Trophoblast cell (in vitro differentiated cells and primary cell): ENCODE measurements around the gene ZNF492.

Experiments used
- DNase-seq, 2 donors: peaks; one replicate each; pipeline ENCODE4 v3.0.0-alpha.2; 2016
- H2AFZ ChIP-seq: 2 replicates; pipeline ENCODE4 v1.6.1; 2013; ENCODE audit warnings: low read length, moderate library complexity, mild to moderate bottlenecking; ENCODE audit not compliant: insufficient read depth, poor library complexity
- H2AK5ac ChIP-seq: 2 replicates; pipeline ENCODE4 v1.6.1; 2013; ENCODE audit warnings: mild to moderate bottlenecking, low read length
- H2BK120ac ChIP-seq: 2 replicates; pipeline ENCODE4 v1.6.1; 2013; ENCODE audit warnings: low read length, mild to moderate bottlenecking, moderate library complexity; ENCODE audit not compliant: insufficient read depth, poor library complexity
- H2BK12ac ChIP-seq: 2 replicates; pipeline ENCODE4 v1.6.1; 2013; ENCODE audit warnings: mild to moderate bottlenecking, low read length, moderate library complexity
- H2BK5ac ChIP-seq: 2 replicates; pipeline ENCODE4 v1.6.1; 2013; ENCODE audit warnings: low read length, low read depth, moderate library complexity, mild to moderate bottlenecking; ENCODE audit not compliant: poor library complexity
- H3K14ac ChIP-seq: 2 replicates; pipeline ENCODE4 v1.6.1; 2013; ENCODE audit warnings: mild to moderate bottlenecking, low read length
- H3K18ac ChIP-seq: 2 replicates; pipeline ENCODE4 v1.6.1; 2013; ENCODE audit warnings: mild to moderate bottlenecking, low read length
- H3K23ac ChIP-seq: 2 replicates; pipeline ENCODE4 v1.6.1; 2013; ENCODE audit warnings: low read length
- H3K27ac ChIP-seq: 2 replicates; pipeline ENCODE4 v1.5.1; 2013; ENCODE audit warnings: low read depth, mild to moderate bottlenecking, inconsistent platforms, low read length, moderate library complexity
- H3K27me3 ChIP-seq: 2 replicates; pipeline ENCODE4 v1.6.1; 2013; ENCODE audit warnings: inconsistent platforms, mild to moderate bottlenecking, low read length, moderate library complexity; ENCODE audit not compliant: insufficient read depth
- H3K36me3 ChIP-seq, 2 experiments: 1 replicate in 1 of 2; 2 replicates in 1 of 2; pipeline ENCODE4 v1.6.1; 2013; ENCODE audit warnings: low read length in 2 of 2, mild to moderate bottlenecking in 2 of 2, moderate library complexity in 1 of 2; ENCODE audit not compliant: insufficient read depth in 2 of 2, control insufficient read depth in 1 of 2
- H3K4ac ChIP-seq: 2 replicates; pipeline ENCODE4 v1.6.1; 2013; ENCODE audit warnings: low read depth, mild to moderate bottlenecking, low read length, moderate library complexity
- H3K4me1 ChIP-seq, 2 experiments: 1 replicate in 1 of 2; 2 replicates in 1 of 2; pipeline ENCODE4 v1.6.1; 2013; ENCODE audit warnings: low read length in 2 of 2, mild to moderate bottlenecking in 2 of 2, moderate library complexity in 1 of 2; ENCODE audit not compliant: insufficient read depth in 2 of 2, control insufficient read depth in 1 of 2
- H3K4me2 ChIP-seq: 2 replicates; pipeline ENCODE4 v1.6.1; 2013; ENCODE audit warnings: inconsistent platforms, mild to moderate bottlenecking, low read length, moderate library complexity
- H3K4me3 ChIP-seq: 2 replicates; pipeline ENCODE4 v1.5.1; 2013; ENCODE audit warnings: mild to moderate bottlenecking, low read depth, low read length, inconsistent platforms
- H3K79me1 ChIP-seq: one replicate; pipeline ENCODE4 v1.6.1; 2013; ENCODE audit warnings: low read length
- H3K79me2 ChIP-seq: 2 replicates; pipeline ENCODE4 v1.6.1; 2013; ENCODE audit warnings: low read length, mild to moderate bottlenecking; ENCODE audit not compliant: control insufficient read depth, insufficient read depth, poor library complexity
- H3K9ac ChIP-seq: 2 replicates; pipeline ENCODE4 v1.6.1; 2013; ENCODE audit warnings: mild to moderate bottlenecking, low read length
- H3K9me3 ChIP-seq: 2 replicates; pipeline ENCODE4 v1.6.1; 2013; ENCODE audit warnings: low read depth, mild to moderate bottlenecking, control low read depth, inconsistent platforms, low read length; ENCODE audit not compliant: insufficient read depth
- H4K12ac ChIP-seq: 2 replicates; pipeline ENCODE4 v1.6.1; 2013; ENCODE audit warnings: low read depth, mild to moderate bottlenecking, low read length, moderate library complexity
- H4K8ac ChIP-seq: 2 replicates; pipeline ENCODE4 v1.6.1; 2013; ENCODE audit warnings: low read depth, mild to moderate bottlenecking, low read length, moderate library complexity
- H4K91ac ChIP-seq: one replicate; pipeline ENCODE4 v1.6.1; 2013; ENCODE audit warnings: low read depth, mild to moderate bottlenecking, low read length, moderate library complexity
- WGBS: extraction: QIAGEN DNeasy Blood & Tissue Kit; methylation state at CpG from one replicate; pipeline ENCODE4 v1.1.7; 2013; ENCODE audit warnings: missing lambda C conversion rate; ENCODE audit not compliant: insufficient read length, insufficient coverage; ENCODE audit errors: extremely low coverage; 5-methylcytosine and 5-hydroxymethylcytosine counted together

Gene ZNF492

DNA sequence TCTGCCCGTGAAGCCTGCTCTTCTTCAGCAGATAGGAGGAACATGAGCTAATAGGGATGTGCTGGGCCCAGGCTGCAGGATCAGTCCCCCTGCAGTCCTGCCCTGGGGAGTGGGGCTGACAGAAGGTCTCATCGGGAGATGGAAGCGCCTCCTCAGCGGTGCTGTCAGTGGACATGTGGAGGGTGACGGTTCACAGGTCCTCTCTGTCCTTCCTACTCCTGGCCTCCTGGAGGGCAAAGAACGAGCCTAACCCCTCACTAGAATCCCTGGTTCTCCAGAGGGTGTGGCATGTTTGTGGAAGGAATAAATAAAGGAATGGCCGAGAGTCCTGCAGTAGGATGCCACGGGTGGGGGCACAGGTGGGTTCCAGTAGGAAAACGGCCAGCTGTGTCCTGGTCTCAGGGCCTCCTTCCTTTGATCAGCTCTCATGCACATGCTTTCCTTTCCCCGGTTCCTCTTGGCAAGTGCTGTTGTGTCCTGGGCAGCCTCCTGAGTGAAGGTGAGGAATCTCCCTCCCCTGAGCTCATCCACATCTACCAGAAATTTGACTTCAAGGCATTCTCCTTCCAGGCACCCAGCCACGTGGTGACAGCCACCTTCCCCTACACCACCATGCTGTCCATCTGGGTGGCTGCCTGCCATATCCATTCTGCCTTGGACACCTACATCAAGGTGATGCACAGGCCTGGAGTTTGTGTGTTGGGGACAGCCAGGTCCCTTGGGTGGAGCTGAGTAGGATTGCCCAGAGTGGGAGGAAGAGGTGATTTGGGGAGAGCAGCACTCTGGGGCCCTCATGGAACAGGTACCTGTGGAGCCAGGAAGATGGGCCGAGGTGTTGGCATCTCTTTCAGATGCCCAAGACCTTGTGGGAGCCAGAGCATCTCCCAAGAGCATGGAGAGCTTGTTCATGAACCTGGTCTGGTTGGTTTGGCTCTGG, 28.6 kb upstream of the ZNF492 start:
- Histone ChIP-seq H3K79me1 (no peaks in the 10 kb centered on the region), H2BK12ac (no peak overlapping the region), H2AFZ (no peak overlapping the region), H3K9me3 (peaks cover 83% of the 10 kb centered on the region), H3K27ac (no peak overlapping the region), H4K91ac (no peak overlapping the region), H3K27me3 (no peaks in the 10 kb centered on the region), H3K9ac (no peak overlapping the region), H4K12ac (no peak overlapping the region), H3K18ac (no peak overlapping the region), H3K4me1 (no peaks in the 10 kb centered on the region), H3K14ac (no peak overlapping the region), H3K4ac (no peak overlapping the region), H3K23ac (no peak overlapping the region), H2BK120ac (no peak overlapping the region), H4K8ac (no peak overlapping the region), H3K36me3 (no peaks in the 10 kb centered on the region), H2BK5ac (no peak overlapping the region), H2AK5ac (no peak overlapping the region), H3K79me2 (no peaks in the 10 kb centered on the region), H3K4me3 (no peak overlapping the region), H3K4me2 (no peak overlapping the region)
- DNase-seq, result no peak
- no CpG with 5 or more reads among the region's 12 CpGs for WGBS

DNA sequence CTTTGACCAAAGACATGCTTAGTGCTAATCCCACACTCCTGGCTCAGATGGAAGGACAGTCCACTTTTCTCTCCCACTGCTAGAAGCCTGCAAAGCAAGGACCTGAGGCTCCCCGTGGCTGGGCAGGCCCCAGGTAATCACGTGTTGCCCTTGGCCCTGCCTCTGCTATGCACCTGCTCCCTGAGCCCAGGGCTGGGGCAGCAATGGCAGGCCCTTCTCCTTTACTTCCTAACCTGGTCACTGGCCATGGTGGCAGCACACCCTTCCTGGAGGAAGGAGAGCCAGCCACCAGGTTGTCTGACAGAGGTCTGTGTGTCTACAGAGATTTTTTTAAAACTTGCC, 27.9 kb upstream of the ZNF492 start:
- Histone ChIP-seq H4K12ac (no peak overlapping the region), H2BK120ac (no peak overlapping the region), H3K14ac (no peak overlapping the region), H3K4ac (no peak overlapping the region), H4K8ac (no peak overlapping the region), H3K9me3 (peaks cover 80% of the 10 kb centered on the region), H2AFZ (no peak overlapping the region), H3K9ac (no peak overlapping the region), H3K4me3 (no peak overlapping the region), H3K36me3 (no peaks in the 10 kb centered on the region), H3K18ac (no peak overlapping the region), H2BK12ac (no peak overlapping the region), H3K27ac (no peak overlapping the region), H2AK5ac (no peak overlapping the region), H3K23ac (no peak overlapping the region), H3K27me3 (no peaks in the 10 kb centered on the region), H2BK5ac (no peak overlapping the region), H3K79me1 (no peaks in the 10 kb centered on the region), H3K4me1 (no peaks in the 10 kb centered on the region), H3K4me2 (no peak overlapping the region), H3K79me2 (no peaks in the 10 kb centered on the region), H4K91ac (no peak overlapping the region)
- no peak for DNase-seq
- no CpG with 5 or more reads among the region's 2 CpGs for WGBS

- Histone ChIP-seq H3K36me3 (no peaks in the 10 kb centered on the region), H3K9me3 (peaks cover 78% of the 10 kb centered on the region), H2BK12ac (no peak overlapping the region), H4K91ac (no peak overlapping the region), H3K4ac (no peak overlapping the region), H2AK5ac (no peak overlapping the region), H3K4me1 (no peaks in the 10 kb centered on the region), H3K14ac (no peak overlapping the region), H3K4me2 (no peak overlapping the region), H3K18ac (no peak overlapping the region), H2BK5ac (no peak overlapping the region), H3K4me3 (no peak overlapping the region), H3K79me2 (no peaks in the 10 kb centered on the region), H3K23ac (no peak overlapping the region), H2AFZ (no peak overlapping the region), H3K27me3 (no peaks in the 10 kb centered on the region), H3K79me1 (no peaks in the 10 kb centered on the region), H3K9ac (no peak overlapping the region), H3K27ac (no peak overlapping the region), H2BK120ac (no peak overlapping the region), H4K8ac (no peak overlapping the region), H4K12ac (no peak overlapping the region)
- WGBS, result no CpG with 5 or more reads among the region's 6 CpGs
- DNase-seq, result no peak
Measured at GRCh38 chr19:22606954-22607652, 27.0 kb upstream of the ZNF492 start.

GRCh38 chr19:22607653-22608430, 26.3 kb upstream of the ZNF492 start:
- Histone ChIP-seq H3K79me1 (no peaks in the 10 kb centered on the region), H2AFZ (no peak overlapping the region), H3K27ac (no peak overlapping the region), H3K14ac (no peak overlapping the region), H3K4me3 (no peak overlapping the region), H4K12ac (no peak overlapping the region), H3K4me1 (no peaks in the 10 kb centered on the region), H4K91ac (no peak overlapping the region), H3K9ac (no peak overlapping the region), H2AK5ac (no peak overlapping the region), H4K8ac (no peak overlapping the region), H3K4ac (no peak overlapping the region), H2BK120ac (no peak overlapping the region), H3K4me2 (no peak overlapping the region), H3K79me2 (no peaks in the 10 kb centered on the region), H3K27me3 (no peaks in the 10 kb centered on the region), H3K36me3 (no peaks in the 10 kb centered on the region), H3K18ac (no peak overlapping the region), H3K9me3 (peaks cover 74% of the 10 kb centered on the region), H3K23ac (no peak overlapping the region), H2BK5ac (no peak overlapping the region), H2BK12ac (no peak overlapping the region)
- no peak for DNase-seq
- no CpG with 5 or more reads among the region's 18 CpGs for WGBS
